ENCODE data around the gene GPC6.

Gene GPC6

GRCh38 chr13:93558637-93559036 lies 332.0 kb downstream of the GPC6 start:
- no peaks in the 10 kb centered on the region for H3K4me1 ChIP-seq (ENCODE audit: low read length)
- TF ChIP-seq EZH2 (optimal IDR thresholded peaks at IDR 0.05; ENCODE audit: low read depth, low read length) (no peak), EZH2phosphoT487 (IDR thresholded peaks at IDR 0.05; ENCODE audit: low read length) (no peak), CTCF (IDR thresholded peaks at IDR 0.05; ENCODE audit: low read length) (no peak)
- no peaks in the 10 kb centered on the region for H3F3A ChIP-seq (ENCODE audit: insufficient read depth, low read length)
- no peaks in the 10 kb centered on the region for H3K79me2 ChIP-seq (ENCODE audit: low read length)
- no peak overlapping the region for H3K4me2 ChIP-seq (ENCODE audit: low read depth, low read length)
- H2AFZ ChIP-seq (ENCODE audit: low read length), result no peak overlapping the region
- H3K9me2 ChIP-seq (replicated peaks; ENCODE audit: insufficient read depth, low read length), result no peaks in the 10 kb centered on the region
- no peaks in the 10 kb centered on the region for H3K9me3 ChIP-seq (replicated peaks; ENCODE audit: insufficient read depth, low read length)
- H3K4me3 ChIP-seq (ENCODE audit: low read length), result no peak overlapping the region
- H3K9ac ChIP-seq (ENCODE audit: low read length), result no peak overlapping the region
- no peaks in the 10 kb centered on the region for H3K36me3 ChIP-seq (replicated peaks; ENCODE audit: insufficient read depth, low read length)
- no peak overlapping the region for H3K27ac ChIP-seq (ENCODE audit: low read length)
- H3K27me3 ChIP-seq (replicated peaks; ENCODE audit: insufficient read depth, low read length), result no peaks in the 10 kb centered on the region
- H4K20me1 ChIP-seq (ENCODE audit: insufficient read depth, low read length), result no peaks in the 10 kb centered on the region
- DNase-seq, result no peak

GRCh38 chr13:93559718-93560117 lies 333.1 kb downstream of the GPC6 start:
- Histone ChIP-seq H2AFZ (ENCODE audit: low read length) (no peak overlapping the region), H3K79me2 (ENCODE audit: low read length) (no peaks in the 10 kb centered on the region), H4K20me1 (ENCODE audit: insufficient read depth, low read length) (no peaks in the 10 kb centered on the region), H3F3A (ENCODE audit: insufficient read depth, low read length) (no peaks in the 10 kb centered on the region), H3K4me3 (ENCODE audit: low read length) (no peak overlapping the region), H3K4me1 (ENCODE audit: low read length) (no peaks in the 10 kb centered on the region), H3K36me3 (replicated peaks; ENCODE audit: insufficient read depth, low read length) (no peaks in the 10 kb centered on the region), H3K4me2 (ENCODE audit: low read depth, low read length) (no peak overlapping the region), H3K9ac (ENCODE audit: low read length) (no peak overlapping the region), H3K9me3 (replicated peaks; ENCODE audit: insufficient read depth, low read length) (no peaks in the 10 kb centered on the region), H3K27me3 (replicated peaks; ENCODE audit: insufficient read depth, low read length) (no peaks in the 10 kb centered on the region), H3K9me2 (replicated peaks; ENCODE audit: insufficient read depth, low read length) (no peaks in the 10 kb centered on the region), H3K27ac (ENCODE audit: low read length) (no peak overlapping the region)
- no peak for DNase-seq
- TF ChIP-seq CTCF (IDR thresholded peaks at IDR 0.05; ENCODE audit: low read length), result no peak
- TF ChIP-seq EZH2 (optimal IDR thresholded peaks at IDR 0.05; ENCODE audit: low read depth, low read length), result no peak
- no peak for TF ChIP-seq EZH2phosphoT487 (IDR thresholded peaks at IDR 0.05; ENCODE audit: low read length)

GRCh38 chr13:93561576-93562225 lies 335.1 kb downstream of the GPC6 start:
- H3K4me3 ChIP-seq (ENCODE audit: low read length), result no peak overlapping the region
- no peak overlapping the region for H3K27ac ChIP-seq (ENCODE audit: low read length)

More at GRCh38 chr13:93561576-93562225, 335.1 kb downstream of the GPC6 start:
- no peak overlapping the region for H3K4me2 ChIP-seq (ENCODE audit: low read depth, low read length)
- no peaks in the 10 kb centered on the region for H3K9me2 ChIP-seq (replicated peaks; ENCODE audit: insufficient read depth, low read length)
- no peak overlapping the region for H2AFZ ChIP-seq (ENCODE audit: low read length)
- no peak for DNase-seq
- no peaks in the 10 kb centered on the region for H4K20me1 ChIP-seq (ENCODE audit: insufficient read depth, low read length)
- H3K9ac ChIP-seq (ENCODE audit: low read length), result no peak overlapping the region
- H3F3A ChIP-seq (ENCODE audit: insufficient read depth, low read length), result no peaks in the 10 kb centered on the region
- H3K4me1 ChIP-seq (ENCODE audit: low read length), result no peaks in the 10 kb centered on the region
- no peak for TF ChIP-seq CTCF (IDR thresholded peaks at IDR 0.05; ENCODE audit: low read length)
- no peak for TF ChIP-seq EZH2 (optimal IDR thresholded peaks at IDR 0.05; ENCODE audit: low read depth, low read length)
- no peak for TF ChIP-seq EZH2phosphoT487 (IDR thresholded peaks at IDR 0.05; ENCODE audit: low read length)
- no peaks in the 10 kb centered on the region for H3K79me2 ChIP-seq (ENCODE audit: low read length)
- no peaks in the 10 kb centered on the region for H3K36me3 ChIP-seq (replicated peaks; ENCODE audit: insufficient read depth, low read length)
- no peaks in the 10 kb centered on the region for H3K9me3 ChIP-seq (replicated peaks; ENCODE audit: insufficient read depth, low read length)
- H3K27me3 ChIP-seq (replicated peaks; ENCODE audit: insufficient read depth, low read length), result no peaks in the 10 kb centered on the region
